HG02885 (cell line): Measurements from ENCODE around the gene LMNTD1.
"Not testable (repeated sequence)": the region's sequence is repeated elsewhere in the genome, so short reads cannot be mapped to it uniquely, and the experiment has no call there.

ENCODE experiments used
- ATAC-seq: cut with Tn5 transposase; IDR thresholded peaks from one replicate; pipeline ENCODE4 v1.9.1; 2021; ENCODE audit warnings: mild to moderate bottlenecking; ENCODE audit not compliant: unreplicated experiment, poor library complexity

The LMNTD1 gene

DNA sequence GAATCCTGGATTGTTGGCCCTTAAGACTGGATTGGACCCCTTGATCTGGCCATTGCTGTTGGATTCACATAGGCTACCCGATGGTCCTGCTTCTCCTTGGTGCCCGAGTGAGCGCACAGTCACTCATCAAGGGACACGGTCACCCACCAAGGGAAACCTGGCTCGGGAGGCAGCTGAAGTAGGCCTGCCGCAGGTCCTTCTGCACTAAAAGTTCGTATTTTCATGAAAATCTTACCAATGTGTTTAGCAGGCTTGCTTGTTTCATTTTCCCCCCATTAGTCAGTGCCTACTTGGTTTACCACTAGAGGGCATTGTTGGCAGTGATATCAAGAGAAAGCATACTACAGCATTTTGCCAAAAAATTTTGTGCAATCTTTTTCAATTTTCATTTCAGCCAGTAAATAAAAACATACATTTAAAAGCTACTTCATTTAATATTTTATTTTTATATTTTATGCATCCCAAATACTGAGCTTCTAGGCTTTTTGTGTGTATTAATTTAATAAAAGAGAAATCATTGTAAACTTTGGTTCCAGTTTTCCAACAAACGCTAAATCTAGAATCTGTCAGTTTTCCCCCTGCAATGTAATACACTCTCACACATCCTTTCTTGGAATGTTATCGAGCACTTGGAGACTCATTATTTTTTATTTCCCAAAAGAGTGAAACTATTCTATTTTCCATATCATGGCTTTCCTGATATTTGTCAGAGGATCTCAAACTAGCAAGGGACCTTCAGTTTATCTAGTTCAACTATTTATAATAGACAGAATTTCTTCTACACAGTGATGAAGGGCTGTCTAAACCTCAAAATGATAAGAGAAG, 116.7 kb downstream of the LMNTD1 start:
- peak; percentile 81 for ATAC-seq

DNA sequence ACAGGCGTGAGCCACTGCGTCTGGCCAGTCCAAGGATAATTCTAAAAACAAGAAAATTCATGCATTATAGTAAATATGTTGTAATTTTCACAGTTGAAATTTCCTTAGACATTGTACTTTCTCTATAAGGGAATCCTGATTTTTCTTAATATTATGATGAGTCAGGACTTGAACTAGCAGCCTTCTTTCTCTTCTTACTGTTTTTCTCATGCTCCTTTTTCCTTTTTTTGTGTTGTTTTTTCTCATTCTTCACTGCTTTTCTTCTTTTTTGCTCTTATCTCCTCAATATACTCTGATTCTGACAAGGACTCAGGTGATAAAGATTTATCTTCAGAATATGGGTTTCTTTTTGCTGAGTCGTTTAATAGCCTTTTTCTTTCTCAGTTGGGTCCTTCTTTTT, 117.7 kb downstream of the LMNTD1 start:
- no peak for ATAC-seq

DNA sequence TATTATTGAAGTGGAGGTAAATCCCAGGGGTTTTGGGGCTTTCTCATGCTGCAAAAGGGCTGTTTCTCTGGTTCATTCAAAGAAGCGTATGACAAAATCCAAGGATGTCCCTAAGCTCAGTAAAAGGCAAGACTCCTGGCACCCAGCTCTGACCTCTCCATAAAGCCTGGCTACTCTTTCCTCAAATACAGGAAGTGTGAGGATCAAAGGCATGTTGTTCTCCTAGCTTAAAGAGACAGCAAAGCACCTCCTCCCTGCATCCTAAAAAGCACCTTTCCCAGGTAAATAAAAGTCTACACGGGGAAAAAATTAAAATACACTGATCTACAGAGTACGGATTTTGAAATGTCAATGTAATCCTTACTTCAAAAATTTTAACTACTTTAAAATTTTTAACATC, 118.6 kb downstream of the LMNTD1 start:
- ATAC-seq = no peak

DNA sequence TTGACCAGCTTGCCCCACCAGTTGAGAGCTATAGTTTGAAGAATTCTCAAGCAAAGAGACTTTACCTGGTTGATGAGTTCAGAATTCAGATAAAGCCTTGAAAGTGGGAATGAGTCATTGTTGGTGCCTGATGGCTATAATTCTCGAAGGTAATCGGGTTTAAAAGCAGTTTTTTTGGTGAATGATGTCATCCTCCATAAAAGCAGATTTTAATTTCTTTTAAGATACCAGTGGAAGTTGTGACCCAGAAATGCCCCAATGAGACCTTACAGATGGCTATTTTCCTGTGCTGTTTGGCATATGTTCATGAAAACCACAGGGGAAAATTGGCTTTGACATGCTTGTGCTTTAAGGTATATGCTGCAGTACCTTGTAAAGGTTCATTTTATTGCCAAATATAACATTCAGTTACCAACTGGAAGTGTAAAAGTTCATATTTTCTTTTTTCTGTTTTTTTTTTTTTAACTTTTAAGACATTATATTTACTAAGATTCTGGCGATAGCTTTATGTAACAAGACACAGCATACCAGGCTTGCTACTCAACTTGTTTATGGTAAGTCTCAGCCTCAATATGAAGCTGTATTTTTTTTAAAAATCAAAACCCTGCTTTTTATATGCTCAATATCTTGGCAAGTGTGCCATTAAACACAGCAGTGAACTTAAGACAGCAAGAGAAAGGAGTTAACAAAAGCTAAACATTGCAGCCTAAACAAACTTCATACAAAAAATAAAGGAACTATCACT, 119.3 kb downstream of the LMNTD1 start:
- no peak for ATAC-seq

DNA sequence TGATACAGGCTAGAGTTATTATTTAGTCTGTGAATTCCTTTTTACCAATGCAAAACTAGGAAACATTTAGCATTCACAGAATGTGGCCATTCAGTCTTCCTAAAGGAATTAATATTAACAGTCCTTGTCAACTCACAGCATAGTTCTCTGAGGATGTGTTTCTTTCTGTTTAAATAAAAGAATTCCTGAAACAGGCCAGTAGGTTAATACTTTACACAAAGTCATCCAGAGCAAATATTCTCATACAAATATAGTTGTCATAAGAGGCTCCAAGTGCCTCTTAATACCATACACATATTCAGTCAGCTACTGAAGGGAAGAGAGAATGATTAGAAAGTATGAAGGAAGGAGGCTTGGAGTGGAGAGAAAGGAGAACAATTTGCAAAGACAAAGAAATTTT, 120.1 kb downstream of the LMNTD1 start:
- ATAC-seq = no peak

DNA sequence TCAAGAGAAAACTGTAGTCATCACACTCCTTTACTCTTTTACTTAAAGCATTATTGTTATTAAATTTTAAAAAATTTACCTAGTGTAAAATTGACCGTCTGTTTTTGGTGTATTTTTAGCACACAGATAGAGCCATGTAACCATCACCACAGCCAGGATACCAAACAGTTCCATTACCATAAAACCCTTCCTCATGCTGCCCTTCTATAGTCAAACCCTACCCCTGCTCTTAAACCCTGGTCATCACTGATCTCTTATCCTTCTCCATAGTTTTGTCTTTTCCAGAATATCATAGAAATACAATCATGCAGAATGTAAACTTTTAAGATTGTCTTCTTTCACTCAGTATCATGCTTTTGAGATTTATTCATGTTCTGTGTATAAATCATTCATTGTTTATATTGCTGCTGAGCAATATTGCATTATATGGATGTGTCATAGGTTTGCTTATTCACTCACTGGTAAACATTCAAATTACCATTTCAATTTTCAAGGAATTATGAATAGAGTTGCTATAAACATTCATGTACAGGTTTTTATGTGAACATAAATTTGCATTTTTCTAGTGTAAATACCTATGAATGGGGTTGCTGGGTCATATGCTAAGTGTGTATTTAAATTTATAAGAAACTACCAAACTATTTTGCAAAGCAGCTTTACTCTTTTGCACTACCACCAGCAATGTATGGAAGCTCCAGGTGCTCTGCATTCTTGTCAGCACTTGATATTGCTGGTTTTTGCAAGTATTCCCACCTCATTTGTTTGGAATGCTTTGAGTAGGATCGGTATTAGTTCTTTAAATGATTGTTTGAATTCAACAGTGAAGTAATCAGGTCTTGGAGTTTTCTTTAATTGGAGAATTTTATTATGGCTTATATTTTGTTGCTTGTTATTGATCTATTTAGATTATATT, 125.5 kb downstream of the LMNTD1 start:
- ATAC-seq = no peak

DNA sequence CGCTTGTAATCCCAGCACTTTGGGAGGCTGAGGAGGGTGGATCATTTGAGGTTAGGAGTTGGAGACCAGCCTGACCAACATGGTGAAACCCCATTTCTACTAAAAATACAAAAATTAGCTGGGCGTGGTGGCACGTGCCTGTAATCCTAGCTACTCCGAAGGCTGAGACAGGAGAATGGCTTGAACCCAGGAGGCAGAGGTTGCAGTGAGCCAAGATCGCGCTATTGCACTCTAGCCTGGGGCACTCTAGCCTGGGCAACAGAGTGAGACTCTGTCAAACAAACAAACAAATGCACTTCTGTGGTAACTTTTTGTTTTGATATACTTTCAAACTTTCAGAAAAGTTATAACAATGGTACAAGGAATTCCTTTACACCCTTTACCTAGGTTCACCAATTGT, 126.3 kb downstream of the LMNTD1 start:
- not testable (repeated sequence) for ATAC-seq
